Retinal pigment epithelial cell (primary cell): ENCODE data around the gene MRPL48.
"Not testable (repeated sequence)": the region's sequence is repeated elsewhere in the genome, so short reads cannot be mapped to it uniquely, and the experiment has no call there.

Experiments used
- DNase-seq: peaks from one replicate; pipeline ENCODE4 v3.0.0-alpha.2; 2010; ENCODE audit warnings: low read depth
- H3K4me3 ChIP-seq: 2 replicates; pipeline ENCODE4 v1.5.1; 2011; ENCODE audit warnings: mild to moderate bottlenecking, low read length, control low read depth, moderate library complexity
- TF ChIP-seq, protein P1 (sequence below): conservative IDR thresholded peaks from 2 replicates; pipeline ENCODE4 v1.5.1; 2011; ENCODE audit warnings: low read depth, low read length, control low read depth, inconsistent platforms

The MRPL48 gene

DNA sequence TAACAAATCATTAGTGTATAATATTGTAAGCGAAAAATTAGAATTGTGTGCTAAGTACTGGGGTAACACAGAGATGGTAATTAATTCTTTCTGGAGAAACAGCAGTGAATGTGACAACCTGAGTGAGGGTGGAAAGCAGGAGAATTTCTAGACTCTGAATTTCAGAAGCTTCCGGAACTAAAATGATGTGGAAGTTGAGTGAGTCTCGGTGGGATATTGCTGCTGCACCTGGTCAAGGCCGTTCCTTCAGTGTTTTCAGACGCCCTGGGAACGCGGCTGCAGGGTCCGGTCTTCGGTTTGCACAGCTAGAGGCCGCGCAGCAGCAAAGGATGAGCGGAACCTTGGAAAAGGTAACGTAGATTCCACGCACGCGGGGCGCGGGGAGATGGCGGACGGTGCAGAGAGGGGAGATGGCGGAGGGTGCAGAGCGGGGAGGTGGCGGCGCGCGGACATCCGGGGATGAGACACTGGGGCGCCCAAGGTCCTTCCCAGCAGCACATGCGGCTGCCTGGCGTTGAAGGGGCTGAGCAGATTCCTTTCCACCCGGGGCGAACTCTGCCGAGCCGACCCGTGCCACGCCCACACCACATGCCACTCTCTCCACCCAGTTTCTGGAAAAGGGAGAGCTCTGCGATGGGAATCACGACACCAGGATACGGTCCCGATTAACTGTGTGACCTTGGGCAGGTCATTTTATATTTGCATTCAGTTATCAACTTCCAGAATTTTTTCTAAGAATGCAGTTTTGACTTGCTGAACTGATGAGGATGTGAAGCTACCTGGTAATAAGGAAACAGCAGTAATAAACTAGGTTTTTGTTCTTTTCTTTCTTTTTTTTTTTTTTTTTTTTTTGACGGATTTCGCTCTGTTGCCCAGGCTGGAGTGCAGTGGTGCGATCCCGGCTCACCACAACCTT lies at the start of gene MRPL48:
Gene MRPL48 (plus strand): TSS at position 232 of the 916 bp plus-strand sequence. CDS start 98 bp downstream, at position 330.
- H3K4me3 ChIP-seq = peak within 1 kb of the TSS; percentile 66
- DNase-seq = peak; percentile 67
- TF ChIP-seq, protein P1, sequence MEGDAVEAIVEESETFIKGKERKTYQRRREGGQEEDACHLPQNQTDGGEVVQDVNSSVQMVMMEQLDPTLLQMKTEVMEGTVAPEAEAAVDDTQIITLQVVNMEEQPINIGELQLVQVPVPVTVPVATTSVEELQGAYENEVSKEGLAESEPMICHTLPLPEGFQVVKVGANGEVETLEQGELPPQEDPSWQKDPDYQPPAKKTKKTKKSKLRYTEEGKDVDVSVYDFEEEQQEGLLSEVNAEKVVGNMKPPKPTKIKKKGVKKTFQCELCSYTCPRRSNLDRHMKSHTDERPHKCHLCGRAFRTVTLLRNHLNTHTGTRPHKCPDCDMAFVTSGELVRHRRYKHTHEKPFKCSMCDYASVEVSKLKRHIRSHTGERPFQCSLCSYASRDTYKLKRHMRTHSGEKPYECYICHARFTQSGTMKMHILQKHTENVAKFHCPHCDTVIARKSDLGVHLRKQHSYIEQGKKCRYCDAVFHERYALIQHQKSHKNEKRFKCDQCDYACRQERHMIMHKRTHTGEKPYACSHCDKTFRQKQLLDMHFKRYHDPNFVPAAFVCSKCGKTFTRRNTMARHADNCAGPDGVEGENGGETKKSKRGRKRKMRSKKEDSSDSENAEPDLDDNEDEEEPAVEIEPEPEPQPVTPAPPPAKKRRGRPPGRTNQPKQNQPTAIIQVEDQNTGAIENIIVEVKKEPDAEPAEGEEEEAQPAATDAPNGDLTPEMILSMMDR = no peak

DNA sequence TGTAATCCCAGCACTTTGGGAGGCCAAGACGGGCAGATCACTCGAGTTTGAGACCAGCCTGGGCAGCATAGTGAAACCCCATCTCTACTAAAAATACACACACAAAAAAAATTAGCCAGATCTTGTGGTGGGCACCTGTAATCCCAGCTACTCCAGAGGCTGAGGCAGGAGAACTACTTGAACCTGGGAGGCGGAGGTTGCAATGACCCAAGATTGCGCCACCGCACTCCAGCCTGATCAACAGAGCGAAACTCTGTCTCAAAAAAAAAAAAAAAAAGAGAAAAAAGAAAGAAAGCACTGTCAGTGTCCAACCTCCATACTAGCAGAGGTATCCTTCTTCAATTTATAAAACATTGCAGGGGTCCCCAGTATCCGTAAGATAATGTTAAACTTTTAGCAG lies 44.6 kb upstream of the MRPL48 start:
- no peak overlapping the region for H3K4me3 ChIP-seq
- no peak for DNase-seq
- TF ChIP-seq, protein P1 = no peak

DNA sequence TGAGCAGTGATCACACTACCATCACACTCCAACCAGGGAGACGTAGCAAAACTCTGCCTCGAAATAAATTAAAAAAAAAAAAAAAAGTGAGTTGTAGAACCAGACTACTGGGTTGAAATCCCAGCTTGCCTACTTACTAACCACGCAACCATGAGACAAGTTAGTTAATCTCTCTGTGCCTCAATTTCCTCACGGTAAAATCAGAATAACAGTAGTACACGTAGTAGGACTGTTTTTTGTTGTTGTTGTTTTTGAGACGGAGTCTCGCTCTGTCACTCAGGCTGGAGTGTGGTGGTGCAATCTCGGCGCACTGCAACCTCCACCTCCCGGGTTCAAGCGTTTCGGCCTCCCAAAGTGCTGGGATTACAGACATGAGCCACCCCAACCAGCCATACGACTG lies 41.0 kb upstream of the MRPL48 start:
- H3K4me3 ChIP-seq = no peak overlapping the region
- TF ChIP-seq, protein P1 = no peak
- DNase-seq = no peak

GRCh38 chr11:73747762-73748161 lies 39.9 kb upstream of the MRPL48 start:
- TF ChIP-seq, protein P1 = no peak
- H3K4me3 ChIP-seq = no peak overlapping the region

DNA sequence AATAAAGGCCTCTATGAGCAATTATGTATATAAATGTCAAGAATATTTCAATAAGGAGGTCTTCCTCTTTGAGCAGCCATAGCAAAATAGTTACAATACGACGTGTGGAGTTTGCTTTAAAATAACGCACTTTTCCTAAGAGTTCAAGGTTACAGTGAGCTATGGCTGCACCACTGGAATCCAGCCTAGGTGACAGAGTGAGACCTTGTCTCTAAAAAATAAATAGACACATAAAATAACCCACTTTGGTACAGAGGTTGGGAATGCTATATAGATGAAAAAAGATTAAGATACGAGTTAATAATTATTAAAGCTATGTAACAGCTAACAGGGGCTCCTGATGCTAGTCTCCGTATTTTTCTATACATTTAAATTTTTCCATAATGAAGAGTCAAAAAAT lies 39.4 kb upstream of the MRPL48 start:
- DNase-seq = no peak
- no peak overlapping the region for H3K4me3 ChIP-seq
- TF ChIP-seq, protein P1 = no peak

More at GRCh38 chr11:73747762-73748161, 39.9 kb upstream of the MRPL48 start:
- no peak for DNase-seq

GRCh38 chr11:73749118-73749517 lies 38.6 kb upstream of the MRPL48 start:
- DNase-seq = no peak
- TF ChIP-seq, protein P1 = no peak
- no peak overlapping the region for H3K4me3 ChIP-seq

DNA sequence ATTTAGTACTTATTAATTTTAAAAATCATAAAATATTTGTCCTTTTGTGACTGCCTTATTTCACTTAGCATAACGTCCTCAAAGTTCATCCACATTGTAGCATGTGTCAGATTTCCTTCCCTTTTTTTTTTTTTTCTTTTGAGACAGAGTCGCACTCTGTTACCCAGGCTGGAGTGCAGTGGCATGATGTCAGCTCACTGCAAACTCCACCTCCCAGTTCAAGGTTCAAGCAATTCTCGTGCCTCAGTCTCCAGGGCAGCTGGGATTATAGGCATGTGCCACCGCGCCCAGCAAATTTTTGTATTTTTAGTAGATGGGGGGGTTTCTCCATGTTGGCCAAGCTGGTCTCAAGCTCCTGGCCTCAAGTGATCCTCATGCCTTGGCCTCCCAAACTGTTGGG lies 37.4 kb upstream of the MRPL48 start:
- TF ChIP-seq, protein P1 = no peak
- no peak for DNase-seq
- H3K4me3 ChIP-seq = no peak overlapping the region

- DNase-seq, H3K4me3 ChIP-seq: not testable (repeated sequence)
Observed at GRCh38 chr11:73750862-73751261, 36.8 kb upstream of the MRPL48 start.
